HG03095 (cell line): ENCODE results near the gene BRD3OS.

Experiments used
- ATAC-seq: cut with Tn5 transposase; IDR thresholded peaks from one replicate; pipeline ENCODE4 v1.9.1; 2021; ENCODE audit warnings: moderate library complexity; ENCODE audit not compliant: unreplicated experiment

BRD3OS gene, protein sequence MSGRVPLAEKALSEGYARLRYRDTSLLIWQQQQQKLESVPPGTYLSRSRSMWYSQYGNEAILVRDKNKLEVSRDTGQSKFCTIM

DNA sequence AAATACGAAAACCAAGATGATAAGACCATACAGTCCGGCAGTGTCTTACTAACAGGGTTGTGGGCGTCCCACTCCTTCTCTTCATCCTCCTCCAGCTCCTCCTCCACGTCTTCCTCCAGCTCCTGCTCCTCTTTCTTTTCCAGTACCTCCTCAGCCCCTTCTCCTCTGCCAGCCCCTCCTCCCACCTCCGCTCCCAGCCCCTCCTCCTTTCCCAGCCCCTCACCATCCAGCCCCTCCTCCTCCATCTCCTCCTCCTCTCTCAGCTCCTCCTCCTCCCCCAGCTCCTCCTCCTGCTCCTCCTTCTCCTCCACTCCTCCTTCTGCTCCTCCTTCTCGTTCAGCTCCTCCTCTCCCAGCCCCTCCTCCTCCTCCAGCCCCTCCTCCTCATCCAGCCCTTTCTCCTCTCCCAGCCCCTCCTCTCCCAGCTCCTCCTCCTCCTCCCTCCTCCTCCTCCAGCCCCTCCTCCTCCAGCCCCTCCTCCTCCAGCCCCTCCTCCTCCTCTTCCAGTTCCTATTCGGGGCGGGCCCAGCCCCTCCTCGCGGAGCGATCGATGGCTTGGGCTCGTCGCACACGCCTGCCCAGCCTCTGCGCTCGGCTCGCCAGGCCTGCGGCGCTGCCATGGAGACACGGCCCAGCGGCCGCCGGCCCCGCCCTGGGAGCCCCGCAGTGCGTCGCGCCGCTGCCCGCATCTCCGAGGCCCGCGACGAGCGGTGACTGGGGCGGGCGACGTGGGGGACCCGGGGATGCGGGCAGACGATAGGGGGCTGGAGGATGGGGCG is at the start of gene BRD3OS:
TSS of gene BRD3OS (plus strand) at position 654 of the 778 bp plus-strand sequence. CDS start 1,267 bp downstream, outside the sequence.
- ATAC-seq = peak; percentile 80

GRCh38 chr9:133975511-133975910 is 49.8 kb upstream of the BRD3OS start:
- ATAC-seq = no peak

DNA sequence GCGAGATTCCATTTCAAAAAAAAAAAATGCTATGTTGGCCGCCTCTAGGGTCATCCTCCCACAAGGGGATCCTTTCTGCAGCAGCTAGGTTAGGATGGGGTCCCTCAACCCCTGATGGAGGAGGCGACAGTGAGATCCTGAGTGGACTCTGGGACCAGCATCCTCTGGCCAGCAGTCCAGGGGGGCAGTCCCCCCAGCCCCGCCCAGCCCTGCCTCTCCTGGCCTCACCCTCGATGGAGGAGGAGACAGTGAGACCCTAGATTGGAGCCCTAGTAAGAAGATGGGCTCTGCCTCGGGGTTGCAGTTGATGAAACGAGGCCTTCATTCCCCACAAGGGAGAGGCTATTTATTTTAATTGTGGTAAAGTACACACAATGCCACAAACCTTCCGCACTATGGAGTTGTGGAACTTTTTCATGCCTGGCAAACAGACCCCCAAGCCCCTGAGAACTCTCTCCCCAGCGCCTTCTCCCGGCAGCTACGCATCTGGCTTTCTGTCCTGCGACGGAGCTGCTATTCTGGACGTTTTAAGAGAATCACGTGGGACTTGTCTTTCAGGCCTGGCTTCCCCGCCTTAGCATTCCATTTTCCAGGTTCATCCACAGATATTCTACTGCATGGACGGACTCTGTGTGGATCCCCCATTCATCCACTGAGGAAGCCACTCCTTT is 49.0 kb upstream of the BRD3OS start:
- ATAC-seq = no peak

DNA sequence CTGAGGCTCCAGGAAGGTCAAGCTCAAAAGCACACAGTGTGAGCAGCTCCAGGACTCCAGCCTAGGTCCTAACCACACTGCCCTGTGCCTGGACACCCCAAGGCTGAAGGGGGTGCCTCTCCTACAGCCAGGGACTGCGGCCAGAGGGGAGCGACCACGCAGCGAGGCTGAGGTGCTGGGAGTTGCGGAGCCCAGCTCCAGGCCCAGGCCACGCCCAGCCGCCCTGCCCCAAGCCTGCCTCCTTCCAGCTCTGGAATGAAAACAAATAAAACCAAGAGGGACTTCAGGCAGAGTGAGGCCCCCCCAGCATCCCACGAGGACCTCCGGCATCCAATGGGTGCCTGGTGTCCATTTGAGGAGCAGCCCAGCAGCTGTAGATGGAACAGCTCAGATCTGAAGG is 48.4 kb upstream of the BRD3OS start:
- no peak for ATAC-seq

DNA sequence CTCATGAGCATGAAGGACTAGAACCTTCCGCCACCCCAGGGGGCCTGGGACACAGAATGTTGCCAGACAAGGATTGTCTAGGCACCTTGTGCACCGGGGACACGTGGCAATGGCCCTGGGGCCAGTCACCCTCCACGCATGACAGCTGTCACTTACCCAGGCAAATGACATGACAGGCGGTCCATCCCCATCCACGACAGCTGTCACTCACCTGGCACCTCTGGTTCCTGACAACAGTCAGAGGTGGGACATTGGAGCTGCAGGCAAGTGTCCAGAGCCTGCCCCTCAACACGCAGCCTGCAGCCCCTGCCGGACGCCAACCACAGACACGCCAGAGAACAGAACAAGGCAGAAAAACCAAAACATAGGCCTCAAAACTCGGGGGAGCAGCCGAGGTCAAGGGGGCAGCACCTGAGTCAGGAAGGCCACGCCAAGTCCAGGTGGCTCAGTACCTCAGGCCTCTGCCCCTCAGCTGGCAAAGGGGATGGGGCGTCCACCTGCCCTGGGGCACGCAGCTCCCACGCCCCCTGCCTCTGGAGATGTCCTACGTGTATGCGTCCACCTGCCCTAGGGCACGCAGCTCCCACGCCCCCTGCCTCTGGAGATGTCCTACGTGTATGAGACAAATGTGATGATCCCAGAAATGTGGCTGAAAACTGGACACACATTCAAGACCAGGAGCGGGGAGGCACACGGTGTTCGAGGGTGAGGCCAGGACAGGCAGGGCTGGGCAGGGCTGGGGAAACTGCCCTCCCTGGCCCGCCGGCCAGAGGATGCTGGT is 47.7 kb upstream of the BRD3OS start:
- ATAC-seq = no peak

DNA sequence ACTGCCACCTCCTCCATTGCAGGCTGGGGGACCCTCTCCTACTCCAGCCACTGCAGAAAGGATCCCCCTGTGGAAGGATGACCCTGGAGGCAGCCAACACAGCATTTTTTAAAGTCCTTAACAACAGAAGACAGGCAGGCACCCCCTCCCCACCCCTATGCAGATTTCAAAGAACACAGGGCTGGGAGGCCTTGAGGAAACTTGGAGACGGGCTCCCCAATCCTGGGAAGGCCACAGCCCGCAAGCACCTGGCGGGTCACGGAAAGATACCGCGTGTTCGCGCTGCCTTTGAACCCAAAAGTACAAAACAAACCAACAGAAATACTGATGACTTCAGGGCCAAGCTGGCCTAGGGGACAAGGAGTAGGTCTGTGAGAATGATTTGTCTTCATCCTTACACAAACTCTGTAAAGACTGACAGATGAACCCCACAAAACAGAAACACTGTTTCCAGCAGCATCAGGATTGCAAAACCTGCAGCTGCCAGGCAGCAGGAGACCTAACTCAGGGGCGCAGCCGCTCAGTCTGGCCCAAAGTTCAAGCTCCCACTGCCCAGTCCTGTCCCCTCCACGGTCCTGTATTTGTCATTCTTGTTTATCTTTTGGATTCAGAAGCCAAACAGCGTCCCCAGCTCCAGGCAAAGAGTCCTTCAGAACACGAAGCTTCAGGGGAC is 46.9 kb upstream of the BRD3OS start:
- ATAC-seq = no peak

- ATAC-seq = no peak
These were observed 46.4 kb upstream of the BRD3OS start for GRCh38 chr9:133978899-133979272.

DNA sequence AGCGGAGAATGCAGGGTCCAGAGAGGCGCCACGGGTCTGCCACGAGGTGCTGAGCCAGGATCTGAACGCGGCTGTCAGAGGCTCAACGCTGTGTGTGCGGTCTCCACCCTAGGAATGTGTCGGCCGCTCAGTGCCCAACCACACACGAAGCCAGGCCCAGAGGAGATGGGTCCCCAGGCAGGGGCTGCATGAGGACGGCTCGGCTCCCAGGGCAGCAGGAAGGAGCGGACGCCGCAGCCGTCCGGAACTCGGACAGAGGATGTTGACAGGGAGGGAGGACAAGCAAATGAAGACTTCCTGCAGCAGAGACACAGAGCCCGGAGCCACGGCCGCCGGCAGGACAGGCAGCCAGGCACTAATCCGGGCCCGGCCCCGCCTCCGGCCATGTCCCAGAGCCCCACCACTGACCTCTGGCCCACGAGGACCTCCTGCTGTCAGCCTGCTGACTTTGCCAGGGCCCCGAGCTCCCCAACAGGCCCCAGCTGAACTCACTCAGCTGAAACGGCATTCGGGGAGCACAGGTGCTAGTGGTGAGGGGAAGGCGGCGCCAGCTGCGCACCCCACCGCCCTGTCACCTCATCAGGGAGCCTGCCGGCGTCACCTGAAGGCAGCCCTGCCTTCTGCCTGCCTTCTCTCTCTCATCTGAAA is 45.9 kb upstream of the BRD3OS start:
- peak; percentile 60 for ATAC-seq

DNA sequence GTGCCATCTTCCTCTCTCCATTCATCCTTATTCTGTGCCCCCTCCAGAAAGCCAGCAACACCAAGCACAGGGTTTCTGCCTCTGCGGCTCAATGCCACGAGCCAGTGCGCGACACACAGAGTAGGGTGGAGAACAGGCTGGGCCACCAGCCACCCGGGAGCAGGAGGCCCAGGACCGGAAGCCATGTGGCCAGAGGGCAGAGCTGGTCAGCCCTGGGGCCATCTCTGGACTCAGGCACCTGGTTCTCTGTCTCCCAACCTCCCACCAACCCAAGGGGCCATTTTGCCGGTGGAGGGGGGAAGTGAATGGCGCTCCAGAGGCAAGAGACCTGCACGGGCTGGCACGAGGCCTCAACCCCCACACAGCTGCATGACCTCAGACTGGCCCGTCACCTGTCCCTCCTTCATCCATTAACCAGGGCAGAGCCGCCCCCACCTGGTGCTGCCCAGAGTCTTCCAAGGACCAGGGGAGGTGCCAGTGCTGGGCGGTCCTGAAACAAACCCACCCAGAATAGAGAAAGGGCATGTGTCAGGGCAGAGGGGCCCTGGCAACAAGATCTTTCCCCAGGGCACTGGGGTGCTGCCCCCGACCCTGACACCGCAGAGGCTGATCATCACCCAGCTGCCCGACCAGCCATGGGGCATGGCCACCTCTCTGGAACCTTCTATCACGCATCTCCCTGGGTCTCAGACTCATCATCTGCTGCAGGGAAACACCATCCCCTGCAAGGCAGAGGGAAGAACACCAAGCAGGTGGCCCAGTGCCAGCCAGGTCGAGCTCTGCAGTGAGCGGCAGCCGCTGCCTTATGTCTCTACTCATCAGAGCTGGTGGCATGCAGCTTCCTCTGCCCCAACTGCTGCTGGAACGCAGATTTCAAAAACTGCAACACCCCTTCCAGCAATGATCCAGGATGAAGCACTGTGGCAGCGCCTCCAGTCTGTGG is 45.1 kb upstream of the BRD3OS start:
- ATAC-seq = peak; percentile 8

DNA sequence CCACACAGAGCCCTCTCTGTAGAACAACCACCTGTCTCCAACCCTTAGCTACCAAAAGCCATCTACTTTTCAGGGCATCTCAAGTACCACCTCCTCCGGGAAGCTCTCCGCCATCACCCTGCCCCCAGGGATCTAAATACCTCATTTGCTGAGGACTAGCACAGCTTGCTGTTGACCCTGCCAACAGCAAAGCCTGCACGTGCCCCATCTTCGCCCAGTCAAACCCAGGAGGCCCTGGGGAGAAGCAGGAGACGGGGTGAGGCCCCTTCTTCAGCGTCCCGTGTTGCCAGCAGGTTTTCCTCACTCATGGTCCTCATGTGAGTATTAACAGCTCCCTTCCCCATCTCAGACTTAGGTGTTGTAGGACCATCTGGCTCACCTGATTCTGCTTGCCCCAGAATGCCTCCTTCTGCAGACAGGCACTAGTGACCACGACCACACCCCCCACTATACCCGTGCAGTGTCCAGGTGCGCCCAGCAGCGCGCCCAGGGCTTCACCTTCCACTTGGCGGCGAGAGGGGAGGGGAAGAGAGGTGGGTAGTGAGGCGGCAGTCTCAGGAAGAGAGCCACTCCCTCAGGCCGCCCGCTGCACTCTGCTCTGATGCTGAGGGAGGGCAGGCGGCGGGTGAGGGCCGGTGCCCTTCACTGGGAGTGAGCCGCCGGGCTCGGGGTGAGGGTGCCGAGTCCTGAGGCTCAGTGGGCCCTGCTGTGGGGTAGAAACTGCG is 44.3 kb upstream of the BRD3OS start:
- no peak for ATAC-seq

DNA sequence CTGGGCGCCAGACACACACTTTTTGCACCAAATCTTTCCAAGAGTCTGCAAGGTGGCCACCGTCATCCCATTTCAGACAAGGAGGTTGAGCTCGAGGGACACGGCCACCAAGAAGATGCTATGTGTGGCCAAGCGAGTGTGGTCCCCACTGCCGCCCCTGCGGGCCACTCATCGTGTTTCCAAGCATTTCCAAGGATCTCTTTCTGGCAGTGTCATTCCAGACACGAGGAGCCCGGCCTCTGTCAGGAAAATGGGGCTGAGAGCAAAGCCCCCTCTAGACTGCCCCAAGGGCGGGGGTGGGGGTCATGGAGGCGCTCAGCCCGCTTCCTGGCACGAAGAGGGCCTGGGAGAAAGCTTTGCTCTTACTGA is 43.7 kb upstream of the BRD3OS start:
- ATAC-seq = no peak

DNA sequence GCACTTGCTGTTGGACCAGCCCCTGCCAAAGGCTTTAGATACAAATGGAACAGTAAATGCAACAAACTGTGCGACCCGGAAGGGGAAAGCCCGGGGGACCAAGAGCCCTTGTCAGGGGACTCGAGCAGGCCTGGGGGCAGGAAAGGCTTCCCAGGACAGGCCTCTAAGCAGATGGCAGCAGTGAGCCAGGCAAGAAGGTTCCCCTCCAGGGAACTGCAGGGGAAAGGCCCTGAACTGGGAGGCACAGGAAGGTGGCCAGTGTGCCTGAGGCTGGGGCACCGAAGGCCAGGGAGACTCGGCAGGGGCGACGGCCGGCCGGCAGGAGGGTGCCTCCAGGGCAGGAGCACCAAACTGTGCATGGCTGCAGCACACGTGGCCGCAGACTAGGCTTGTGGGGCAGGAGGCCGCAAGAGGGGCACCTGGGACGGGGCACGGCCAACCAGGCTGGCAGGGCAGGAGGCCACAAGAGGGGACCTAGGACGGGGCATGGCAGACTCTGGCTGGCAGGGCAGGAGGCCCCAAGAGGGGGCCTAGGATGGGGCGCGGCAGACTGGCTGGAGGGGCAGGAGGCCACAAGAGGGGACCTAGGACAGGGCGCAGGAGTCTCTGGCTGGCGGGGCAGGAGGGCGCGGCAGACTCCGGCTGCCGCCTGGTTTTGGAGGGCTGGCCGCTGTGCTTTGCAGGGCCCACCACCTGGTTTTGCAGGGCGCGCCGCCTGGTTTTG is 43.2 kb upstream of the BRD3OS start:
- ATAC-seq = no peak

DNA sequence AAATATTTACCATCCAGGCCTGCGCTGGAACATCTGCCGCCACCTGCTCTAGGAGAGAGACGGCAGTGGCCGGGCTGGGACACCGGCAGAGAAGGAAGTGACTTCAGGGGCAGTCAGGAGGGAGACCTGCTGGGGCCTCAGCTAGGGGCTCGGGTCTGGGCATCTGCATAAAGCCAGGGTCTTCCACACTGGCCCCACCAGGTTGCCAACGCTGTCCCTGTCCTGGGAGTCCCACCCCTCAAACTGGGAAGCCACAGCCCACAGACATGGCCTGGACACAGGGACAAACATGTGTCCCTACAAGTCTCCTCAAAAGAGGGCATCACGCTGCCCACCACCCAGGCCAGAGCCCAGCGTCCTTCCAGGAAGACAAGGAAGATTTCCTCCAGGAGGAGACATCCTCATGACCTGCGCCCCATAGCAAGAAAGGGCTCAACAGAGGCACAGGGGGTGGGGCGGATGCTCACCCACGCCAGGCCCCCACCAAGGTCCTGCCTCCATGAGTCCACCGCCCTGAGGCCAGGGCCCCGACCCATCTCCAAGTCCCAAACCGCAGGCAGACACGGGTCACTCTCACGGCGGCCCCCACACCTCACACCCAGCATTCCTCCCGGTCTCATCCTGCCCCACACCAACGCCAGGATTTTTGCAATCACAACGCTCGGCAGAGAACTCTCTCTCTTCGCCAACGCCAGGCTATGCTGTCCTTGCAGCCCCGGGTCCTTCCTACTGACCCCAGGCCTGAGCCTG is 42.1 kb upstream of the BRD3OS start:
- no peak for ATAC-seq

- ATAC-seq = no peak
These were observed 39.2 kb upstream of the BRD3OS start for GRCh38 chr9:133986061-133986460.

- ATAC-seq = no peak
These were observed 38.4 kb upstream of the BRD3OS start for GRCh38 chr9:133986774-133987445.

GRCh38 chr9:133987446-133987788 is 37.9 kb upstream of the BRD3OS start:
- ATAC-seq = no peak
